Measurements from ENCODE around the gene UGT1A4.
"Not testable (repeated sequence)": the region's sequence is repeated elsewhere in the genome, so short reads cannot be mapped to it uniquely, and the experiment has no call there.

Gene UGT1A4

DNA sequence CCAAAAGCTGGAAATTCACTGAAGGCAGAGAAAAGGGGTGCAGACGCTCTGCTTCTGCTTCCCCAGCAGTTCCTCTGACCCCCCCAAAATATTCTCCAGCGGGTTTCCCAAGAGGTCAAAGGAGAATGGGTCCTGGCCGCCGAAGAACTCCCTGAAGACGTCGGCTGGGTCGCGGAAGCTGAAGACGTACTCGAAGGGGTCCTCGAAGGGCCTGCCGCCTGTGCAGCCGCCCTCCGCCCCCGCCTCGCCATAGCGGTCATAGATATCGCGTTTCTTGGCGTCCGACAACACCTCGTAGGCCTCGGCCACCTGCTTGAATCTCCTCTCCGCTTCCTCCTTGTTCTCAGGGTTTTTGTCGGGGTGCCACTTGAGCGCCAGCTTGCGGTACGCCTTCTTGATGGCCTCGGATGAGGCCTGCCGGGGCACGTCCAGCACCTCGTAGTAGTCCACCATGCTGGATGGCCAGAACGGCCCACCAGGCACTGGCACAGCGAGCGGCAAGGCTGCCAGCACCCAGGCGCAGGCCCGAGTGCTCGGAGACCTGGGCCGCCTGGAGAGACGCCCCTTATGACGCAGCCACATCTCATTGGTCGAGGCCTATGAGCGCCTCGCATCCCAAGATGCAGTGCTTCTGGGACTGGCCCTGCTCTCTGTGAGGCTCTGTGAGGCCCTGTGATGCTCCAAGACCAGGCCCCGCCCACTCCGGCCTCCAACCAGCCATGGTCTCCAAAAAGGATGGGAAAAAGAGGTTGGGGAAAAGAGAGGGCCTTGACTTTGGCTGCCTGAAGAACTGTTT, 25.1 kb downstream of the UGT1A4 start:
- no peak overlapping the region for H3K27ac ChIP-seq
- no peak for TF ChIP-seq CTCF (conservative IDR thresholded peaks at IDR 0.05)

- no peak overlapping the region for H3K27ac ChIP-seq
- TF ChIP-seq CTCF (conservative IDR thresholded peaks at IDR 0.05) = no peak
Observed at GRCh38 chr2:233745073-233745755, 26.7 kb downstream of the UGT1A4 start.

DNA sequence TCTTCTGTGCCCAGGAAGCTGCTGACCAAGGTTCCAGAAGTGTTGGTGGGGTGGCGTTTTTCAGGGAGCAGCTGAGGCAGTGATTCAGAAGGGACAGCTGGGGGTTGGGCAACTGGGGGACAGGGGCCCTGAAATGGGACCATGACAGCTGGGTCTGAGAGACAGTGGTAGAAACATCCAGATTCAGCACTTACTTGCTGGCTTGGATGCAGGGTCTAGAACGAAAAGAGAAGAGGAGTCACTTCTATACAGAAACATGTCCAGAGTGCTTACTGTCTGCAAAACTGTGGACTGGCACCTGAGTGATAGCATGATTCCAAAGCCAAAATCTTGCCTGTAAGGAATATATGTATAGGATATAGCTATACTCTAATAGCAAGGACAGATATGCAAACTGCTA, 27.3 kb downstream of the UGT1A4 start:
- H3K27ac ChIP-seq = not testable (repeated sequence)

DNA sequence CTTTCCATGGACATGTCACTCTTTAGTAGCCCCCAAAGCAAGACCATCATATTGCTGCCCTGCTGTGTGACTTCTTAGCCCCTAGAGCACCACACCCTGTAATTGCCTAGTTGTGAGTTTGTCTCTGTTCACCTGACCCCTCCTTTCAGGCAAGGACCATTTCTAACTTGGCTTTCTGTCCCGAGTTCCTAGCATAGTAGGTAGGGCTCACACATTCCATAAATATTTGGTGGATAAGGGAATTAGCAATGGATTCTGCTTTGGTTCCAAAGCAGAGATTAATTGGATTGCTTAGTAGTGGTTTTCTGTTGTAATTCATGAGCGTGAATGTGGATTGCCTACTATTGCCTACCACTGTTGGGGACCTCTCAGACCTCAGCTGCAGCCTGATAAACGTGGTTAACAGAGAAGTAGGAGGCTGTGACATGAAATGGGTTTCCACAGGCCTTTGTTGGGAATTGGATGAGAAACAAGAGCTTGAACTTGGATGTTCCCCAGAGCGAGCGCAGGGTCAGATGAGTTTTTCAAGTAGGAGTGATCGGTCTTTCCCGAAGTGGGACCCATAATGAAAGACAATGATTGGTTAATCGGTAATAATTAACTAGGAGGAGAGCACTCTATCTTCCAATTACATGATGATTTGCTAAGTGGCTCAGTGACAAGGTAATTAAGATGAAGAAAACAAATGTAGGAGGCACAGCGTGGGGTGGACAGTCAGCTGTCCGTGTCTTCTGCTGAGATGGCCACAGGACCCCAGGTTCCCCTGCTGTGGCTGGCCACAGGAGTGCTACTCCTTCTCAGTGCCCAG, 28.1 kb downstream of the UGT1A4 start:
- no peak for TF ChIP-seq CTCF (conservative IDR thresholded peaks at IDR 0.05)
- H3K27ac ChIP-seq = no peak overlapping the region

- no peak for TF ChIP-seq CTCF (conservative IDR thresholded peaks at IDR 0.05)
- no peak overlapping the region for H3K27ac ChIP-seq
Observed at GRCh38 chr2:233747283-233747544, 28.7 kb downstream of the UGT1A4 start.

DNA sequence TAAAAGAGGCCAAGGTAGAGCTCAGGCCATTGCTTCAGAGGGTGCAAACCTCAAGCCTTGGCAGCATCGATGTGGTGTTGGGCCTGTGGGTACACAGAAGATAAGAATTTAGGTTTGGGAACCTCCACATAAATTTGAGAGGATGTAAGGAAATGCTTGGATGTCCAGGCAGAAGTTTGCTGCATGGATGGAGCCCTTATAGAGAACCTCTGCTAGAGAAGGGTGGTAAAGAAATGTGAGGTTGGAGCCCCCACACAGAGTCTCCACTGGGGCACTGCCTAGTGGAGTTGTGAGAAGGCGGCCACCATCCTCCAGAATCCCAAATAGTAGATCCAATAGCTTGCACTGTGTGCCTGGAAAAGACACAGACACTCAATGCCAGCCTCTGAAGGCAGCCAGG, 32.2 kb downstream of the UGT1A4 start:
- not testable (repeated sequence) for H3K27ac ChIP-seq

GRCh38 chr2:233751212-233752009, 32.9 kb downstream of the UGT1A4 start:
- H3K27ac ChIP-seq = not testable (repeated sequence)

- H3K27ac ChIP-seq = no peak overlapping the region
- no peak for TF ChIP-seq CTCF (conservative IDR thresholded peaks at IDR 0.05)
Observed at GRCh38 chr2:233754872-233755611, 36.5 kb downstream of the UGT1A4 start.

Measured in VCaP (cell line).